ENCODE results near the gene SLC35E1. TPM values are rescaled to one million over a fixed set of nuclear protein-coding genes. Genes with fewer than 3 reads are reported as not detected.
"Not testable (repeated sequence)": the region's sequence is repeated elsewhere in the genome, so short reads cannot be mapped to it uniquely, and the experiment has no call there.

The SLC35E1 gene
- total RNA-seq, 1 donor from 2014 or later = 63.1 TPM

GRCh38 chr19:16548956-16549355 is 23.3 kb downstream of the SLC35E1 start:
- H3K36me3 ChIP-seq (ENCODE audit: insufficient read depth, low read length) = peaks cover 15% of the 10 kb centered on the region
- Mint-ChIP-seq H3K4me1 (ENCODE audit: low read depth, unreplicated experiment) (peaks cover 11% of the 10 kb centered on the region), H3K4me3 (ENCODE audit: unreplicated experiment) (no peak overlapping the region), H3K27ac (ENCODE audit: unreplicated experiment) (no peak overlapping the region), H3K9me3 (ENCODE audit: unreplicated experiment) (no peaks in the 10 kb centered on the region), H3K27me3 (ENCODE audit: low read depth, unreplicated experiment) (no peaks in the 10 kb centered on the region), H3K36me3 (ENCODE audit: low read depth, unreplicated experiment) (peaks cover 13% of the 10 kb centered on the region)
- no peak overlapping the region for H2AFZ ChIP-seq (ENCODE audit: low read depth, low read length)
- H3K79me2 ChIP-seq (ENCODE audit: insufficient read depth, low read length) = peaks cover 7% of the 10 kb centered on the region
- no peaks in the 10 kb centered on the region for H3K9me3 ChIP-seq (ENCODE audit: insufficient read depth, low read depth, low read length)
- peaks cover 42% of the 10 kb centered on the region for H4K20me1 ChIP-seq (ENCODE audit: insufficient read depth, low read length)
- no peak overlapping the region for H3K9ac ChIP-seq (ENCODE audit: low read length)
- DNase-seq (ENCODE audit: low read depth) (no peak), FAIRE-seq (no peak)
- no peak overlapping the region for H3K4me2 ChIP-seq (ENCODE audit: low read length)
- H3K4me3 ChIP-seq (ENCODE audit: insufficient read depth, low read depth, low read length) = no peak overlapping the region
- no peak overlapping the region for H3K27ac ChIP-seq (ENCODE audit: low read depth, low read length)
- H3K4me1 ChIP-seq (ENCODE audit: insufficient read depth, low read length) = no peaks in the 10 kb centered on the region
- no peaks in the 10 kb centered on the region for H3K27me3 ChIP-seq (ENCODE audit: insufficient read depth, low read length)
- TF ChIP-seq EZH2 (IDR thresholded peaks at IDR 0.05; ENCODE audit: insufficient read depth, low read length) = no peak
- TF ChIP-seq, protein P1, sequence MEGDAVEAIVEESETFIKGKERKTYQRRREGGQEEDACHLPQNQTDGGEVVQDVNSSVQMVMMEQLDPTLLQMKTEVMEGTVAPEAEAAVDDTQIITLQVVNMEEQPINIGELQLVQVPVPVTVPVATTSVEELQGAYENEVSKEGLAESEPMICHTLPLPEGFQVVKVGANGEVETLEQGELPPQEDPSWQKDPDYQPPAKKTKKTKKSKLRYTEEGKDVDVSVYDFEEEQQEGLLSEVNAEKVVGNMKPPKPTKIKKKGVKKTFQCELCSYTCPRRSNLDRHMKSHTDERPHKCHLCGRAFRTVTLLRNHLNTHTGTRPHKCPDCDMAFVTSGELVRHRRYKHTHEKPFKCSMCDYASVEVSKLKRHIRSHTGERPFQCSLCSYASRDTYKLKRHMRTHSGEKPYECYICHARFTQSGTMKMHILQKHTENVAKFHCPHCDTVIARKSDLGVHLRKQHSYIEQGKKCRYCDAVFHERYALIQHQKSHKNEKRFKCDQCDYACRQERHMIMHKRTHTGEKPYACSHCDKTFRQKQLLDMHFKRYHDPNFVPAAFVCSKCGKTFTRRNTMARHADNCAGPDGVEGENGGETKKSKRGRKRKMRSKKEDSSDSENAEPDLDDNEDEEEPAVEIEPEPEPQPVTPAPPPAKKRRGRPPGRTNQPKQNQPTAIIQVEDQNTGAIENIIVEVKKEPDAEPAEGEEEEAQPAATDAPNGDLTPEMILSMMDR (IDR thresholded peaks at IDR 0.05; ENCODE audit: insufficient read depth, low read depth, low read length) = no peak

DNA sequence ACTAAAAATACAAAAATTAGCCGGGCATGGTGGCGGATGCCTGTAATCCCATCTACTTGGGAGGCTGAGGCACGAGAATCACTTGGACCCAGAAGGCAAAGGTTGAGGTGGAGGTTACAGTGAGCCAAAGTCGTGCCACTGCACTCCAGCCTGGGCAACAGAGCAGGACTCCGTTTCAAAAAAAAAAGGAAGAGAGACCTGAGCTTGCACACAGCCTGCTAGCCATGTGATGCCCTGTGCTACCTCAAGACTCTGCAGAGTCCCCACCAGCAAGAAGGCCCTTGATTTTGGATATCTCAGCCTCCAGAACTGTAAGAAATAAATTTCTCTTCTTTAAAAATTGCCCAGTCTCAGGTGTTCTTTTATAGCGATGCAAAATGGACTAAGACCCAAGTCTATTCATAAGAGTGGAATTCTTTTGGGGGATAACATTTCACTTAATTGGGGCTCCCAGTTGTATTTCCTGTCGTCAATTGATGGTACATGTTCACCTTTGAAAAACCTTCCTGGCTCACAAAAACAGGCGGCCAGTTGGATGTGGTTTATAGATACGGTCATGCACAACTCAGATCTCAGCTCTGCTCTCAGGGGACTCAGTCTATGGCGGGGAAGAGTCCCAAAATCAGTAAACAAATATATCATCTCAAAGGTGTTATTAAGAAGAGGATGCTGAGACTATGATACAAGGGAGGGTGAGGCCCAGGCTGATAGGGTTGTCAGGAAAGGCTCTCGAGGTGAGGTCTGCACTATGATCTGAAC is 27.6 kb downstream of the SLC35E1 start:
- no peak overlapping the region for H3K9ac ChIP-seq (ENCODE audit: low read length)
- H2AFZ ChIP-seq (ENCODE audit: low read depth, low read length) = no peak overlapping the region
- no peaks in the 10 kb centered on the region for H3K36me3 ChIP-seq (ENCODE audit: insufficient read depth, low read length)
- no peak overlapping the region for H3K27ac ChIP-seq (ENCODE audit: low read depth, low read length)
- peaks cover 34% of the 10 kb centered on the region for H4K20me1 ChIP-seq (ENCODE audit: insufficient read depth, low read length)
- H3K79me2 ChIP-seq (ENCODE audit: insufficient read depth, low read length) = peaks cover 49% of the 10 kb centered on the region
- no peaks in the 10 kb centered on the region for H3K27me3 Mint-ChIP-seq (ENCODE audit: low read depth, unreplicated experiment)
- no peak overlapping the region for H3K4me3 ChIP-seq (ENCODE audit: insufficient read depth, low read depth, low read length)
- peaks cover 13% of the 10 kb centered on the region for H3K4me1 ChIP-seq (ENCODE audit: insufficient read depth, low read length)
- no peak for TF ChIP-seq EZH2 (IDR thresholded peaks at IDR 0.05; ENCODE audit: insufficient read depth, low read length)
- TF ChIP-seq, protein P1 (IDR thresholded peaks at IDR 0.05; ENCODE audit: insufficient read depth, low read depth, low read length) = no peak
- no peaks in the 10 kb centered on the region for H3K9me3 ChIP-seq (ENCODE audit: insufficient read depth, low read depth, low read length)
- DNase-seq (ENCODE audit: low read depth) (no peak), FAIRE-seq (no peak)
- no peak overlapping the region for H3K4me3 Mint-ChIP-seq (ENCODE audit: unreplicated experiment)
- no peak overlapping the region for H3K4me2 ChIP-seq (ENCODE audit: low read length)
- H3K9me3 Mint-ChIP-seq (ENCODE audit: unreplicated experiment) = peaks cover 3% of the 10 kb centered on the region
- peak overlapping the region; percentile 86 for H3K27ac Mint-ChIP-seq (ENCODE audit: unreplicated experiment)
- peaks cover 4% of the 10 kb centered on the region for H3K36me3 Mint-ChIP-seq (ENCODE audit: low read depth, unreplicated experiment)
- H3K4me1 Mint-ChIP-seq (ENCODE audit: low read depth, unreplicated experiment) = peaks cover 19% of the 10 kb centered on the region
- no peaks in the 10 kb centered on the region for H3K27me3 ChIP-seq (ENCODE audit: insufficient read depth, low read length)

DNA sequence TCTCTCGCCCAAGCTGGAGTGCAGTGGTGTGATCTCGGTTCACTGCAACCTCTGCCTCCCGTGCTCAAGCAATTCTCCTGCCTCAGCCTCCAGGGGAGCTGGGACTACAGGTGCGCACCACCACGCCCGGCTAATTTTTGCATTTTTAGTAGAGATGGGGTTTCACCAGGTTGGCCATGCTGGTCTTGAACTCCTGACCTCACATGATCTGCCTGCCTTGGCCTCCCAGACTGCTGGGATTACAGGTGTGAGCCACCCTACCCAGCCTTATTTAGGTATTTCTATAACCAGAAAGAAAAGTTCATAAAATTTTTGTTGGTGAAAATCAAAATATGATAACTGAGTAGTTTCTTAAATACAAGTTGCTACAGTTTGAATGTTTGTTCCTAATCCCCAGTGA is 28.5 kb downstream of the SLC35E1 start:
- H3K4me1 Mint-ChIP-seq (ENCODE audit: low read depth, unreplicated experiment) = peaks cover 16% of the 10 kb centered on the region
- peak overlapping the region; percentile 93 for H3K4me3 Mint-ChIP-seq (ENCODE audit: unreplicated experiment)
- Histone ChIP-seq H3K9ac (ENCODE audit: low read length) (peak overlapping the region; percentile 95), H3K4me2 (ENCODE audit: low read length) (peak overlapping the region; percentile 97), H4K20me1 (ENCODE audit: insufficient read depth, low read length) (peaks cover 35% of the 10 kb centered on the region), H3K4me1 (ENCODE audit: insufficient read depth, low read length) (peaks cover 13% of the 10 kb centered on the region), H3K79me2 (ENCODE audit: insufficient read depth, low read length) (peaks cover 57% of the 10 kb centered on the region)
- H2AFZ ChIP-seq (ENCODE audit: low read depth, low read length); DNase-seq (ENCODE audit: low read depth); H3K36me3 Mint-ChIP-seq (ENCODE audit: low read depth, unreplicated experiment); H3K4me3 ChIP-seq (ENCODE audit: insufficient read depth, low read depth, low read length); H3K9me3 Mint-ChIP-seq (ENCODE audit: unreplicated experiment); H3K27ac ChIP-seq (ENCODE audit: low read depth, low read length); H3K9me3 ChIP-seq (ENCODE audit: insufficient read depth, low read depth, low read length); FAIRE-seq; H3K27me3 ChIP-seq (ENCODE audit: insufficient read depth, low read length); H3K27me3 Mint-ChIP-seq (ENCODE audit: low read depth, unreplicated experiment); H3K36me3 ChIP-seq (ENCODE audit: insufficient read depth, low read length): not testable (repeated sequence)
- peak overlapping the region; percentile 26 for H3K27ac Mint-ChIP-seq (ENCODE audit: unreplicated experiment)

Measured in astrocyte (in vitro differentiated cells and primary cell).